ENCODE measurements around the gene EFHD2.

Gene EFHD2

GRCh38 chr1:15476927-15477326 lies 67.2 kb downstream of the EFHD2 start:
- DNase-seq (ENCODE audit: low read depth), result no peak

GRCh38 chr1:15477646-15478212 lies 68.0 kb downstream of the EFHD2 start:
- no peak for DNase-seq (ENCODE audit: low read depth)

Data from activated gamma-delta T cell treated with anti-CD3 and anti-CD28 coated beads, Interleukin-2, amount 50 U/mL, for 16 hours (primary cell).